Fibroblast of lung (primary cell): Measurements from ENCODE around the gene SLC30A7.

Source experiments
- EZH2 ChIP-seq: IDR thresholded peaks from 2 replicates; pipeline ENCODE4 v1.5.1; 2012; ENCODE audit warnings: low read length, control low read depth, mild to moderate bottlenecking; ENCODE audit errors: missing control alignments
- TF ChIP-seq, protein P1 (sequence below), 2 donors: IDR thresholded peaks in 1 of 2; conservative IDR thresholded peaks in 1 of 2; 1 replicate in 1 of 2; 2 replicates in 1 of 2; pipeline ENCODE4 v1.5.1; 2011 to 2012; ENCODE audit warnings: low read length in 2 of 2, control low read depth in 1 of 2, inconsistent platforms in 1 of 2, low read depth in 1 of 2, mild to moderate bottlenecking in 1 of 2

DNA sequence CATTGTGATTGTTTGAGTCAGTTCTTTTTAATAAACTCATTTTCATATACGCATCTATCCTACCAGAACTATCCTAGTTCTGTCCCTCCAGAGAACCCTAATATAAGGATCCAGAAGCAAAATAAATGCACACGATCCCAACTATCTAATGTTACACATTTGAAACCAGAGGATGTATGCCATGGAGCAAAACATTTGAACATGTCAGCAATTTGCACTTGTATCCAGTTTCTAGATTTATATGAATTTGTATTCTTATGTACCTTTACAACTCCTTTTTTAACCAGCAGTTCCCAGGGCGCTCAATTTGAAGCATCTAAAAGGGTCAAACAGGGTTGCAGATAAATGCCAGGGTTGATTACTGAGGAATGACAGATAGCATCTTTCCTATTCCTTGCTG lies 3.3 kb upstream of the SLC30A7 start:
- TF ChIP-seq, protein P1, sequence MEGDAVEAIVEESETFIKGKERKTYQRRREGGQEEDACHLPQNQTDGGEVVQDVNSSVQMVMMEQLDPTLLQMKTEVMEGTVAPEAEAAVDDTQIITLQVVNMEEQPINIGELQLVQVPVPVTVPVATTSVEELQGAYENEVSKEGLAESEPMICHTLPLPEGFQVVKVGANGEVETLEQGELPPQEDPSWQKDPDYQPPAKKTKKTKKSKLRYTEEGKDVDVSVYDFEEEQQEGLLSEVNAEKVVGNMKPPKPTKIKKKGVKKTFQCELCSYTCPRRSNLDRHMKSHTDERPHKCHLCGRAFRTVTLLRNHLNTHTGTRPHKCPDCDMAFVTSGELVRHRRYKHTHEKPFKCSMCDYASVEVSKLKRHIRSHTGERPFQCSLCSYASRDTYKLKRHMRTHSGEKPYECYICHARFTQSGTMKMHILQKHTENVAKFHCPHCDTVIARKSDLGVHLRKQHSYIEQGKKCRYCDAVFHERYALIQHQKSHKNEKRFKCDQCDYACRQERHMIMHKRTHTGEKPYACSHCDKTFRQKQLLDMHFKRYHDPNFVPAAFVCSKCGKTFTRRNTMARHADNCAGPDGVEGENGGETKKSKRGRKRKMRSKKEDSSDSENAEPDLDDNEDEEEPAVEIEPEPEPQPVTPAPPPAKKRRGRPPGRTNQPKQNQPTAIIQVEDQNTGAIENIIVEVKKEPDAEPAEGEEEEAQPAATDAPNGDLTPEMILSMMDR (conservative IDR thresholded peaks at IDR 0.05 in 1 of 2, IDR thresholded peaks at IDR 0.05 in 1 of 2; ENCODE audit: low read depth in 1 of 2, low read length in 2 of 2), result no peak
- TF ChIP-seq EZH2, result no peak
